ENCODE measurements around the gene SH3RF2.

Gene SH3RF2

GRCh38 chr5:146049704-146050026 is 113.3 kb downstream of the SH3RF2 start:
- Histone ChIP-seq H3K4me2 (ENCODE audit: low read depth, low read length) (no peak overlapping the region), H3K36me3 (replicated peaks; ENCODE audit: insufficient read depth, low read length) (no peaks in the 10 kb centered on the region), H2AFZ (ENCODE audit: low read length) (peak overlapping the region; percentile 37; the same call in 1 of the 2 replicates), H3K79me2 (ENCODE audit: low read length) (no peaks in the 10 kb centered on the region), H3K4me3 (ENCODE audit: low read length) (no peak overlapping the region), H3K27me3 (replicated peaks; ENCODE audit: insufficient read depth, low read length) (no peaks in the 10 kb centered on the region), H3F3A (ENCODE audit: insufficient read depth, low read length) (no peaks in the 10 kb centered on the region), H4K20me1 (ENCODE audit: insufficient read depth, low read length) (no peaks in the 10 kb centered on the region), H3K27ac (ENCODE audit: low read length) (no peak overlapping the region), H3K9me3 (replicated peaks; ENCODE audit: insufficient read depth, low read length) (no peaks in the 10 kb centered on the region), H3K4me1 (ENCODE audit: low read length) (peaks cover 6% of the 10 kb centered on the region; the same call in 1 of the 2 replicates), H3K9ac (ENCODE audit: low read length) (no peak overlapping the region), H3K9me2 (replicated peaks; ENCODE audit: insufficient read depth, low read length) (no peaks in the 10 kb centered on the region)
- TF ChIP-seq EZH2 (optimal IDR thresholded peaks at IDR 0.05; ENCODE audit: low read depth, low read length) (no peak), EZH2phosphoT487 (IDR thresholded peaks at IDR 0.05; ENCODE audit: low read length) (no peak)
- TF ChIP-seq, protein P1, sequence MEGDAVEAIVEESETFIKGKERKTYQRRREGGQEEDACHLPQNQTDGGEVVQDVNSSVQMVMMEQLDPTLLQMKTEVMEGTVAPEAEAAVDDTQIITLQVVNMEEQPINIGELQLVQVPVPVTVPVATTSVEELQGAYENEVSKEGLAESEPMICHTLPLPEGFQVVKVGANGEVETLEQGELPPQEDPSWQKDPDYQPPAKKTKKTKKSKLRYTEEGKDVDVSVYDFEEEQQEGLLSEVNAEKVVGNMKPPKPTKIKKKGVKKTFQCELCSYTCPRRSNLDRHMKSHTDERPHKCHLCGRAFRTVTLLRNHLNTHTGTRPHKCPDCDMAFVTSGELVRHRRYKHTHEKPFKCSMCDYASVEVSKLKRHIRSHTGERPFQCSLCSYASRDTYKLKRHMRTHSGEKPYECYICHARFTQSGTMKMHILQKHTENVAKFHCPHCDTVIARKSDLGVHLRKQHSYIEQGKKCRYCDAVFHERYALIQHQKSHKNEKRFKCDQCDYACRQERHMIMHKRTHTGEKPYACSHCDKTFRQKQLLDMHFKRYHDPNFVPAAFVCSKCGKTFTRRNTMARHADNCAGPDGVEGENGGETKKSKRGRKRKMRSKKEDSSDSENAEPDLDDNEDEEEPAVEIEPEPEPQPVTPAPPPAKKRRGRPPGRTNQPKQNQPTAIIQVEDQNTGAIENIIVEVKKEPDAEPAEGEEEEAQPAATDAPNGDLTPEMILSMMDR (IDR thresholded peaks at IDR 0.05; ENCODE audit: low read length): no peak
- DNase-seq: no peak

- Histone ChIP-seq H3K27ac (ENCODE audit: low read length) (no peak overlapping the region), H3F3A (ENCODE audit: insufficient read depth, low read length) (no peaks in the 10 kb centered on the region), H3K4me2 (ENCODE audit: low read depth, low read length) (no peak overlapping the region), H3K4me1 (ENCODE audit: low read length) (peaks cover 6% of the 10 kb centered on the region; the same call in 1 of the 2 replicates), H3K9me2 (replicated peaks; ENCODE audit: insufficient read depth, low read length) (no peaks in the 10 kb centered on the region), H3K9me3 (replicated peaks; ENCODE audit: insufficient read depth, low read length) (no peaks in the 10 kb centered on the region), H3K9ac (ENCODE audit: low read length) (no peak overlapping the region), H3K27me3 (replicated peaks; ENCODE audit: insufficient read depth, low read length) (no peaks in the 10 kb centered on the region), H3K79me2 (ENCODE audit: low read length) (no peaks in the 10 kb centered on the region), H3K36me3 (replicated peaks; ENCODE audit: insufficient read depth, low read length) (no peaks in the 10 kb centered on the region), H3K4me3 (ENCODE audit: low read length) (no peak overlapping the region), H4K20me1 (ENCODE audit: insufficient read depth, low read length) (no peaks in the 10 kb centered on the region), H2AFZ (ENCODE audit: low read length) (no peak overlapping the region)
- TF ChIP-seq, protein P1 (IDR thresholded peaks at IDR 0.05; ENCODE audit: low read length): no peak
- no peak for TF ChIP-seq EZH2phosphoT487 (IDR thresholded peaks at IDR 0.05; ENCODE audit: low read length)
- no peak for TF ChIP-seq EZH2 (optimal IDR thresholded peaks at IDR 0.05; ENCODE audit: low read depth, low read length)
- no peak for DNase-seq
Measured at GRCh38 chr5:146050086-146050485, 113.7 kb downstream of the SH3RF2 start.

- TF ChIP-seq EZH2 (optimal IDR thresholded peaks at IDR 0.05; ENCODE audit: low read depth, low read length): no peak
- no peak for TF ChIP-seq EZH2phosphoT487 (IDR thresholded peaks at IDR 0.05; ENCODE audit: low read length)
- TF ChIP-seq, protein P1 (IDR thresholded peaks at IDR 0.05; ENCODE audit: low read length): no peak
Measured at GRCh38 chr5:146051678-146052077, 115.3 kb downstream of the SH3RF2 start.

More at GRCh38 chr5:146051678-146052077, 115.3 kb downstream of the SH3RF2 start:
- Histone ChIP-seq H3K4me3 (ENCODE audit: low read length) (no peak overlapping the region), H3K4me2 (ENCODE audit: low read depth, low read length) (no peak overlapping the region), H3F3A (ENCODE audit: insufficient read depth, low read length) (no peaks in the 10 kb centered on the region), H3K79me2 (ENCODE audit: low read length) (no peaks in the 10 kb centered on the region), H3K36me3 (replicated peaks; ENCODE audit: insufficient read depth, low read length) (no peaks in the 10 kb centered on the region), H3K27me3 (replicated peaks; ENCODE audit: insufficient read depth, low read length) (no peaks in the 10 kb centered on the region), H3K9ac (ENCODE audit: low read length) (no peak overlapping the region), H3K4me1 (ENCODE audit: low read length) (peaks cover 6% of the 10 kb centered on the region; the same call in 1 of the 2 replicates), H4K20me1 (ENCODE audit: insufficient read depth, low read length) (no peaks in the 10 kb centered on the region), H3K27ac (ENCODE audit: low read length) (no peak overlapping the region), H3K9me3 (replicated peaks; ENCODE audit: insufficient read depth, low read length) (no peaks in the 10 kb centered on the region), H2AFZ (ENCODE audit: low read length) (no peak overlapping the region), H3K9me2 (replicated peaks; ENCODE audit: insufficient read depth, low read length) (no peaks in the 10 kb centered on the region)
- DNase-seq: no peak
